Measurements from ENCODE around the gene NXNL1. TPM values are rescaled to one million over a fixed set of nuclear protein-coding genes. Genes with fewer than 3 reads are reported as not detected.
"Not testable (repeated sequence)": the region's sequence is repeated elsewhere in the genome, so short reads cannot be mapped to it uniquely, and the experiment has no call there.

Gene NXNL1
- total RNA-seq, 1 experiment from 2014 or later: not detected

- H2BK12ac ChIP-seq (ENCODE audit: insufficient read length, low read depth, low read length): no peak overlapping the region
- H3K36me3 Mint-ChIP-seq (ENCODE audit: insufficient read depth in 1 of 3, low read depth in 3 of 3): no peaks in the 10 kb centered on the region; a peak in 1 of 7 replicates
- no peak for DNase-seq
These were observed 14.9 kb upstream of the NXNL1 start for GRCh38 chr19:17475541-17476115.

GRCh38 chr19:17475011-17475540, 14.3 kb upstream of the NXNL1 start:
- not testable (repeated sequence) for H3K14ac ChIP-seq (ENCODE audit: insufficient read depth, low read length); H3K27ac Mint-ChIP-seq; H2BK12ac ChIP-seq (ENCODE audit: insufficient read length, low read depth, low read length); H2BK20ac ChIP-seq (ENCODE audit: low read depth, low read length, poor library complexity, severe bottlenecking); H3T11ph ChIP-seq (ENCODE audit: low read length); H3K79me2 ChIP-seq (ENCODE audit: insufficient read depth, low read length); H3K27me3 ChIP-seq (ENCODE audit: insufficient read depth, low read length); H2AK5ac ChIP-seq (ENCODE audit: insufficient read length, low read length); H2BK15ac ChIP-seq (ENCODE audit: low read depth, low read length); DNase-seq; H3K36me3 Mint-ChIP-seq (ENCODE audit: insufficient read depth in 1 of 3, low read depth in 3 of 3); H3K9ac ChIP-seq (ENCODE audit: extremely low read depth, insufficient read length, low read length); H3K18ac ChIP-seq (ENCODE audit: insufficient read length, low read depth, low read length); H3K79me1 ChIP-seq (ENCODE audit: insufficient read depth, low read depth, low read length, poor library complexity, severe bottlenecking); H3K23me2 ChIP-seq (ENCODE audit: insufficient read length, low read depth, low read length, poor library complexity, severe bottlenecking); H3K4me2 ChIP-seq (ENCODE audit: insufficient read depth, insufficient read length, low read length); H3K27ac ChIP-seq (ENCODE audit: insufficient read length, low read depth, low read length); H3K4me3 Mint-ChIP-seq; H3K23ac ChIP-seq (ENCODE audit: insufficient read length, low read depth, low read length); H3K9me3 ChIP-seq (ENCODE audit: control insufficient read depth, low read depth, low read length); H2AFZ ChIP-seq (ENCODE audit: low read length); H4K8ac ChIP-seq (replicated peaks; ENCODE audit: insufficient read length, low read depth, low read length); H2BK5ac ChIP-seq (ENCODE audit: insufficient read length, low read length); H4K91ac ChIP-seq (ENCODE audit: insufficient read length, low read depth, low read length); H3K56ac ChIP-seq (ENCODE audit: insufficient read length, low read depth, low read length); H3K4ac ChIP-seq (ENCODE audit: low read depth, low read length); H4K20me1 ChIP-seq (ENCODE audit: control insufficient read depth, insufficient read depth, insufficient read length); H3K9me3 Mint-ChIP-seq; H2BK120ac ChIP-seq (ENCODE audit: low read depth, low read length, poor library complexity, severe bottlenecking); H4K5ac ChIP-seq (ENCODE audit: insufficient read length, low read depth, low read length); H3K4me1 ChIP-seq (ENCODE audit: insufficient read depth, low read length)
- Mint-ChIP-seq H3K27me3 (ENCODE audit: low read depth) (peaks cover 15% of the 10 kb centered on the region), H3K4me1 (peaks cover 16 to 25% of the 10 kb centered on the region in 2 experiments)
- no CpG with 5 or more reads among the region's 6 CpGs for WGBS (ENCODE audit: extremely low coverage, insufficient read length, low lambda C conversion rate)

More at GRCh38 chr19:17475541-17476115, 14.9 kb upstream of the NXNL1 start:
- Histone ChIP-seq H3K9ac (ENCODE audit: extremely low read depth, insufficient read length, low read length) (no peak overlapping the region), H3K4ac (ENCODE audit: low read depth, low read length) (no peak overlapping the region), H4K20me1 (ENCODE audit: control insufficient read depth, insufficient read depth, insufficient read length) (no peaks in the 10 kb centered on the region), H3K56ac (ENCODE audit: insufficient read length, low read depth, low read length) (no peak overlapping the region), H2BK20ac (ENCODE audit: low read depth, low read length, poor library complexity, severe bottlenecking) (no peak overlapping the region), H3K79me1 (ENCODE audit: insufficient read depth, low read depth, low read length, poor library complexity, severe bottlenecking) (no peaks in the 10 kb centered on the region), H2AFZ (ENCODE audit: low read length) (no peak overlapping the region), H3K23ac (ENCODE audit: insufficient read length, low read depth, low read length) (no peak overlapping the region), H3K23me2 (ENCODE audit: insufficient read length, low read depth, low read length, poor library complexity, severe bottlenecking) (peaks cover 6% of the 10 kb centered on the region), H3K4me1 (ENCODE audit: insufficient read depth, low read length) (no peaks in the 10 kb centered on the region), H2BK15ac (ENCODE audit: low read depth, low read length) (no peak overlapping the region), H3K18ac (ENCODE audit: insufficient read length, low read depth, low read length) (no peak overlapping the region), H3K4me2 (ENCODE audit: insufficient read depth, insufficient read length, low read length) (no peak overlapping the region), H3K27me3 (ENCODE audit: insufficient read depth, low read length) (peaks cover 5% of the 10 kb centered on the region; the same call in 1 of the 2 replicates), H4K91ac (ENCODE audit: insufficient read length, low read depth, low read length) (no peak overlapping the region), H4K5ac (ENCODE audit: insufficient read length, low read depth, low read length) (no peak overlapping the region), H3T11ph (ENCODE audit: low read length) (no peak overlapping the region), H3K14ac (ENCODE audit: insufficient read depth, low read length) (no peak overlapping the region), H2BK5ac (ENCODE audit: insufficient read length, low read length) (no peak overlapping the region), H3K9me3 (ENCODE audit: control insufficient read depth, low read depth, low read length) (no peaks in the 10 kb centered on the region), H2AK5ac (ENCODE audit: insufficient read length, low read length) (no peak overlapping the region), H2BK120ac (ENCODE audit: low read depth, low read length, poor library complexity, severe bottlenecking) (no peak overlapping the region), H4K8ac (replicated peaks; ENCODE audit: insufficient read length, low read depth, low read length) (no peak overlapping the region), H3K27ac (ENCODE audit: insufficient read length, low read depth, low read length) (no peak overlapping the region), H3K79me2 (ENCODE audit: insufficient read depth, low read length) (no peaks in the 10 kb centered on the region)
- no CpG with 5 or more reads among the region's 10 CpGs for WGBS (ENCODE audit: extremely low coverage, insufficient read length, low lambda C conversion rate)
- Mint-ChIP-seq H3K9me3 (no peaks in the 10 kb centered on the region), H3K4me1 (peaks cover 16 to 25% of the 10 kb centered on the region in 2 experiments), H3K27ac (peak overlapping the region in 2 of 3 experiments; percentile 73 to 77; a peak in 4 of 7 replicates), H3K27me3 (ENCODE audit: low read depth) (peaks cover 15% of the 10 kb centered on the region), H3K4me3 (no peak overlapping the region)
- no peak for TF ChIP-seq CTCF (conservative IDR thresholded peaks at IDR 0.05)
